GM19324 (cell line): ENCODE data around the gene COL12A1.

ENCODE experiments used
- ATAC-seq: cut with Tn5 transposase; IDR thresholded peaks from one replicate; pipeline ENCODE4 v1.9.1; 2021; ENCODE audit warnings: mild to moderate bottlenecking, moderate library complexity; ENCODE audit not compliant: unreplicated experiment, low FRiP score

Gene COL12A1

DNA sequence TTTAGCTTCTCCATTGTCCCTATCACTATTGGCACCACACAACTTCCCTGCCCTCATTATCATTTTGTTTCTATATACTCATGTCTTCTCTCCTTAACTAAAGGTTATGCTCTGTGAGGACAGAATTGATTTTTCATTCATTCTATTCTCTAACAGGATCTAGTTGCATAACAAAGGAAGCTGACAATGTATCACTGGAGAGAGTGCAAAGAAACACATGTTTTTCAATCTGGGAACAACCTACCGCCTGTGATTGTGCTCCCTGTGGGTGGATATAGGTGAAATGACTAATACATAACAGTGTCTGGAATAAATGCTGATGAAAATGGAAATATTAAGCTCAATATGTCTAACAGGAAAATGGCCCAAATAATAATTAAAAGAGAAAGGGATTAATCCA is 56.6 kb downstream of the COL12A1 start:
- ATAC-seq, result no peak

DNA sequence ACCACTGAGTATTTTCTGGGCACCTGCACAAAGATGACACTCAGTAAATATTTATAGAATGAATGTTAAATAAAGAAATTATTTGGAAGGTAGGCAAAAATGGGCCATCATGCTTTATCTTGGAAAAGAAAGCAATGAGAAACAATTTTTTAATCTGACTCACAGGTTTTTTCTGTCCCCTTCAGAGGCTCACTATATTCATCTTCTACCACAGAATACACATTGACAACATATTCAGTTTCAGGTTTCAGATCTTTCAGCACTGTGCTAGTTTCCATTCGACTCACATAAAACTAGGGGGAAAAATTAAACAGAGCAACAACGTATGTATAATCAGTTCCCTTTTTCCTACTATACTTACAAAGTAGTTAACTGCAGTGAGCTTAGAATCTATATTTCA is 58.3 kb downstream of the COL12A1 start:
- no peak for ATAC-seq

DNA sequence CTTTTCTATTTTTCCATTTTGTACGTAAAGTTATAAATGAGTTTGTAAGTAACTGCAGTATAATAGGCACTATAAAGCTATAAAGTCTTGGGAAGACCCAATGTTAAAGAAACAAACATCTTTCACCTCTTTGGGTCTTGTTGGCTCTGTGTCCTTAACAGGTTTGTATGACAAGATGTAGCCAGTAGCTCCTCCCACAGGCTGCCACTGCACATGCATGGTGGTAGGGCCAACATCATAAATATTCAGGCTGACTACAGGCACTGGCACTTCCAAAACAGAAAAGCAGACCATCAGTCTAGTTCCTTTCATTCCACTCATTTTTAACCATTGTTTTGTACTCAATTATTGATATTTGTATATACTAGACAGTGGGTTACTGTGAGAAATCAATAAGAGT is 59.9 kb downstream of the COL12A1 start:
- ATAC-seq, result no peak

GRCh38 chr6:75145211-75145610 is 60.6 kb downstream of the COL12A1 start:
- ATAC-seq, result no peak

DNA sequence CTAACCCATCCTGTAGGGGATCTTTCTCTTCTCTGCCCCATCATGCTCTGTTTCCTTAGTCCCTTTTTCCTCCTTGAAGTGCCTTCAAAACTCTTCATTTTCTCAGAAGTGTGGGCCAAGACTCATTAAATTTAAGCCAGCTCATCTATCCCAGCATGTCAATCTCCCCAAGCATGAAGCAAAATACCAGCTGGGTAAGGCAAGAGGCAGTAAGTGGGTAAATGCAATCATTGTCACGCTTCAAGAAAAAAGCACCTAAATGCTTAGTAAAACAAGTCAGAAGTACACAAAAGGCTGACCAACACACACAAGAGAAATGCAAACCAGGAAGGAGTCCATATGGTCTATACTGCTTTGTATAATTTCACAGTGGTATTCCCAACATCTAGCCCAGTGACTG is 61.5 kb downstream of the COL12A1 start:
- no peak for ATAC-seq

DNA sequence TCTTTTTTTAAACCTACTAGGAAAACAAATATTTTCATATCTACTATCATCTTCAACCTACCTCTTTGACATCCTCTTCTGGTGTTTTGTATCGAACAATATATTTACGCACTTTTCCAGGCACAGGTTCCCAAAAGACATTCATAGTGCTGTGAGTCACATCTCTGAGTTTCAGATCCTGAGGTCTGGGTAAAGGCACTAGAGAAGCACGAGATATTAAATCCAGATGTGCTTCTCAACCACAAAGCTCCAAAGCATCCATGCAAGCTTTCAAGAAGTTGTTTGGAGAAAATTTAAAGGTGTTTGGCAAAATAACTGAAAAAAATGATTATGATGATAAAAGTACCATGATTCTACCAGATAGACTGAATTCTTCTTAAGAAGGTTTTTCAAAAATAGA is 62.7 kb downstream of the COL12A1 start:
- no peak for ATAC-seq

DNA sequence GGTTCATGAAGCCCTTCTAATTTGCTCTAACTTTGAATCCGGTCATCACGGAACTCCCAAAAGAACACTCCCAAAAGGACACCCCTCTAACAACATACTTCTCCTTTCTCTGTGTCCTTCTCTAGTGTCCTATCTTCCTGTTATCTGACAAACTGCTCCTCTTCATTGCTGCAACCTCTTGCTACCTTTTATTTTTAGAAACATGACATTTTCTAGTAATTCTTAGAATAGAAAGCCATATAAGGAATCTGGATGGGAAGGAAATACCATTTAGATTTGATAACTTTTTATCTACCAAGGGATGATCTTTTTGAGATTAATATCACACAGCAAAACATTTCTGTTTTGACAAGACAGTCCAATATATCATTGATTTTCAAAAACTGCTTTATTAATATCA is 63.1 kb downstream of the COL12A1 start:
- ATAC-seq, result no peak

- ATAC-seq, result no peak
Measured at GRCh38 chr6:75135876-75136275, 70.0 kb downstream of the COL12A1 start.

GRCh38 chr6:75135450-75135849 is 70.4 kb downstream of the COL12A1 start:
- no peak for ATAC-seq

DNA sequence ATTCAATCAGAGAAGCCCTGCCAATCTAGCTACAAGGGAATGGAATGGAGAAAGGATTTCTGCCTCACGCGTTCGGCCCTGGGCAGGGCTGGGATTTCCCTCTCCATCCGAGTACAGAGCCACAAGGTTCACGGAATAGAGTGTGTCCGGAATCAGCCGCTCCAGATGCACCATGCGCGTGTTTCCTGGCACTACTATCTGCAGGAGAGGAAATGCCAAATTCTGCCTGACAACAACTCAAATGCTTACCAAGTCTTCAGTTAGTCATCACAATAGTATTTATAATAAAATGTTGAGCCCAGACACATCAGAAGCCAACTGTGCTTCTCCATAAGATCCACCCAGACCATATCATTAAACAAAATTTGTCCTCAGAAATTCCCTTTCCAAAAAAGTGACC is 75.1 kb downstream of the COL12A1 start:
- ATAC-seq, result no peak

DNA sequence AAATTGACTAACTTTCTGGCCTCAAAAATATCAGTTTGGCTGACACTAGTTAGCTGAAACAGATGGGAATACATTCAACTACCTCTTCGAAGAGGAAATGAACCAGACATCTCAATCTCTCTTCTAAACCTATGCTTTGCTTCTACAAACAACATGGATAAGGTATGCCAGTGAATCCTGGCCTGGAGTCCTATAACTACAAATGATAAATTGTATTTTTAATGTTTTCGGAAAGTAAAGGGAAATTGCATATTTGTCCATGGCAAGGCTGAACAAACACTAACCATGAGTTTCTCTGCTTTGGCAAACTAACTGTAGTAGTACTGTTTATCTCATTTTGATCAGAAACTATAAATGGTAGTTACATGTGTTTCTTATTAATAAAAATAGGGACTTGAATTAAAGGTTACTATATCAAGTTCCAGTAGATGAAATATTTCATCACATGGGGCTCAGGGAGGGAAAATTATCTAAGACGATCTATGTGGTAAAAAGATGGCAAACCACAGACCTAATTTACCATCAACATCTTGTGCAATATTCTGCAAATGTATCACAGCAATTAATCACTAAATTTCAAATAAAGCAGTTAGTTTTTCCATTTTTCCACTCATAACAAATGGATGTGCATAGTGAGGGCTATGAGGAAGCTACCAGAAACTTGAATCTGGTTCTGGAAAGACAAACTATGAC is 76.8 kb downstream of the COL12A1 start:
- no peak for ATAC-seq

- no peak for ATAC-seq
Measured at GRCh38 chr6:75126518-75126917, 79.3 kb downstream of the COL12A1 start.

- no peak for ATAC-seq
Measured at GRCh38 chr6:75124983-75125382, 80.9 kb downstream of the COL12A1 start.

DNA sequence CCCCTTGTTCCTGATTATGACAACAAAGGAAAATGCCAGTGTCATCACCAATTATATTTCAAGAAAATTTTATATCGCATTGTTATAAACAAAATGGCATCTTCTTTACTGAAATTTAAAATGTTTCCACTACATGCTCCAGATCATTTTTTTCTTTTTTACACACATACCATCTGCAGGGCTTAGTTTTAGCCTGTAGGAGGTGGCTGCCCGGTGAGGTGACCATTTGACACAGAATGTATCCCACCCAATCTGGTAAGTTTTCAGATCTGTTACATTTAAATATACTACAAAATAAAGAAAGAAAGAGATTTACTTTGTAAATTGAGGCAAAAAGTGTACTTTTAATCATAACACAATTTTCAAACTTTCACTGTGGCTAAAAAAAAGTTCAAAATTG is 81.8 kb downstream of the COL12A1 start:
- ATAC-seq, result no peak

GRCh38 chr6:75118925-75119515 is 86.8 kb downstream of the COL12A1 start:
- ATAC-seq, result no peak

DNA sequence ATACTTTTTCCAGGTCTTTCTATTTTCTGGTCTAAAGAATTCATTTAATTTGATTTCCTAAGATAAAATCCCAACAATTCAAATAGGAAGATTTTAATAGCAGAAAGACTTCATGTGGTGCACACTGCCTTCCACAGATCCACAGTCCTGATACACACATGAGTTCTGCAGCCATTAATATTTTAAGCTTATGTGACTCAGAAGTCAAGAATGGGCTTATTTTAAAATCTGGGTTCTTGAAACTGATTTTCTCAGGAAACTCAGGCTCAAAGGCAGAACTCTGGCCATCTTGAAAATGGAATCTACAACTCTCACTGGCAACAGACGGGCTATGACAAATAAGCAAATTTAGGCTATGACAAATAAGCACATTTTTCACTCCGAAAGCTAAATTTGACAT is 88.2 kb downstream of the COL12A1 start:
- no peak for ATAC-seq

- no peak for ATAC-seq
Measured at GRCh38 chr6:75116946-75117345, 88.9 kb downstream of the COL12A1 start.

DNA sequence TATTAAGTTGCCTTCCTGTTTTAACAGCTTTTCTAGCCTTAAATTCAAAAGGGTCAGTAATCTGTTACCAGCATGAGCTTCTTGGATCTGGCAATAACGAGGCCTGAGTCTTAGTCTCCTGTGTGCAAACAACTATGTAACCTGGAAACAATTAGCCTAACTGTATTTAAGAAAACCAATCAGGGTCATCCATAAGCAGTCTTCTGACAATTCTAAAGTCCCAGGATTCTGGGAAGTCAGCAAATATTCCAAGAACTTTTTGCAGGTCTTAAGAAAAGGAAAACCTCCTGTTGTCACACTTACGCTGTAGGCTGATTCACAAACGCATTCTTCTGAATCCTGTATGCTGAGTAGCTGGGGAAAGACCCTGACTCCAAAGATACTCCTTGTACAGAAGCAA is 90.4 kb downstream of the COL12A1 start:
- ATAC-seq, result no peak

DNA sequence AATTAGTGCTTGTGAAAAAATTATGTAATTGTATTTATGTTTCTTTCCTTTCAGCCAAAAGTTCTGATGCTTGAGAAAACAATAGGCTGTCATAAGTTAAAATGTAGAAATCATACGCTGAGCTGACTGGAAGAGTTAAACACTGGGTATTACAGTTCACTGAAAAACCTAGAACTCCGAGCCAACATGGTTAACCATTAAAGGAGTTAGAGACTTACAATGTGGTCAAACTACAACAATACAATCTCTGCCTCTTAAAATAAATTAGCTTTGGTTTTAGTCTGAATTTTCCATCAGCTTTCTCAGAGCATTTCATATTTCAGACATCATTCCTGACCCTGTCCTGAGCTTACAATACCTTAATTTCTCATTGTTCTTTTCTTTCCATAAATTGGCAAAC is 91.0 kb downstream of the COL12A1 start:
- no peak for ATAC-seq

GRCh38 chr6:75114195-75114594 is 91.7 kb downstream of the COL12A1 start:
- no peak for ATAC-seq

DNA sequence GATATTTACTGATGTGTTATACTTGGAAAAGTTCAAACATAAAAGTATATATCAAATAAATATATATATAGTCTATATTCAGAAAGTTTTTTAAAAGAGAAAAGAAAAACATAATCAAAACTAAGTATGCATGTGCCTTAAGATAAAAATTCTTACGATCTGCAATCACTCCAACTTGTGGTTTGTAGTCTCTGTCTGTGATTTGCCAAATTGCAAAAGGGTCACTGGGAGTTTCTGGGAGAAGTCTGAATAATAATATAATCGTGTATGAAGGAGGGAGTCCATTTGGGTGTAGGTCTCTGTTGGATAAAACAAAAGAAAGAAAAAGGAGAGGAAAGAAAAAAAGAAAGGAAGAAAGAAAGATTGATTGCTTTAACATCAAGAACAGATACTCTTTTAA is 92.4 kb downstream of the COL12A1 start:
- no peak for ATAC-seq

DNA sequence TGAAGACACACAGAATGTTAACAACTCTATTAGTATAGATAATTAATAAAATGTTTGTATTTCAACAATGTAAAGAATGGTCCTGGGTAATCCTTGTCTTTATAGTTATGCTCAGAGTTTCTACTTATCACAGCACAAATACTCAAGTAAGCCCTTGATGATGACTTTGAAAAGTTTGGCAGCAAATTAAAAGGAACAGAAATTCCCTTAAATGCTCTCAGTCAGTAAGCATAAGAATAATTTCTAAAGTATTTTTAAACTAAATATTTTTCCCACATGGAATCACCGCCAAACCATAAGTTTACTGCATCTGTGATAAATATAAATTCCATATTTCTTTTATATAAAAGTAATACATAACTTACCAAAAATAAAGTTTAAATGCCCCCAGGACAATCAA is 96.1 kb downstream of the COL12A1 start:
- ATAC-seq, result no peak

GRCh38 chr6:75109022-75109421 is 96.8 kb downstream of the COL12A1 start:
- ATAC-seq, result no peak
